Ishikawa (cell line): ENCODE measurements around the gene SIAH1.

Experiments used
- REST ChIP-seq: IDR thresholded peaks from 2 replicates; pipeline ENCODE4 v1.6.1; 2012; ENCODE audit warnings: low read depth, mild to moderate bottlenecking
- TAF1 ChIP-seq: IDR thresholded peaks from 2 replicates; pipeline ENCODE4 v1.6.1; 2012; ENCODE audit warnings: low read depth, mild to moderate bottlenecking
- TCF12 ChIP-seq: IDR thresholded peaks from 2 replicates; pipeline ENCODE4 v1.6.1; 2012; ENCODE audit warnings: low read depth
- YY1 ChIP-seq: IDR thresholded peaks from 2 replicates; pipeline ENCODE4 v1.6.1; 2012; ENCODE audit warnings: low read depth

- TF ChIP-seq TAF1, result no peak
- TF ChIP-seq YY1, result no peak
- no peak for TF ChIP-seq REST
- TF ChIP-seq TCF12, result no peak
These were observed 48.1 kb upstream of the SIAH1 start for GRCh38 chr16:48433116-48433849.
